SK-N-SH treated with all-trans-retinoic acid at 6 μM for 48 hours (cell line): Measurements from ENCODE around the gene VAC14.

ENCODE experiments used
- ATAC-seq: fragments of 200-7000 bp; cut with Tn5 transposase; 3 replicates; pipeline ENCODE4 v1.9.1; 2020; ENCODE audit warnings: mild to moderate bottlenecking, moderate library complexity
- ARNTL ChIP-seq: fragments of 450-650 bp; formaldehyde crosslinking; IDR thresholded peaks from 2 replicates; pipeline ENCODE4 v1.5.0; 2020; ENCODE audit warnings: low read depth, mild to moderate bottlenecking, moderate library complexity, borderline replicate concordance
- BACH2 ChIP-seq: fragments of 250-450 bp; sonication (Bioruptor Pico); IDR thresholded peaks from 2 replicates; pipeline ENCODE4 v1.9.0; 2021; ENCODE audit warnings: mild to moderate bottlenecking, borderline replicate concordance
- ESRRG ChIP-seq: fragments of 250-450 bp; sonication (Bioruptor Pico); IDR thresholded peaks from 2 replicates; pipeline ENCODE4 v1.6.1; 2021; ENCODE audit warnings: mild to moderate bottlenecking
- GLIS3 ChIP-seq: fragments of 250-450 bp; sonication (Bioruptor Pico); IDR thresholded peaks from 2 replicates; pipeline ENCODE4 v1.5.0; 2020; ENCODE audit warnings: mild to moderate bottlenecking, moderate library complexity
- ISL1 ChIP-seq: fragments of 250-450 bp; sonication (Bioruptor Pico); IDR thresholded peaks from 2 replicates; pipeline ENCODE4 v2.1.2; 2022; ENCODE audit warnings: mild to moderate bottlenecking, moderate library complexity
- OSR1 ChIP-seq: fragments of 250-450 bp; sonication (Bioruptor Pico); IDR thresholded peaks from 2 replicates; pipeline ENCODE4 v1.8.0; 2022; ENCODE audit warnings: moderate library complexity, mild to moderate bottlenecking, inconsistent platforms
- PATZ1 ChIP-seq: fragments of 250-450 bp; sonication (Bioruptor Pico); IDR thresholded peaks from 2 replicates; pipeline ENCODE4 v1.8.0; 2020; ENCODE audit warnings: mild to moderate bottlenecking, moderate library complexity, borderline replicate concordance
- PPARA ChIP-seq: fragments of 250-450 bp; sonication (Bioruptor Pico); IDR thresholded peaks from 2 replicates; pipeline ENCODE4 v1.5.0; 2020; ENCODE audit warnings: mild to moderate bottlenecking, borderline replicate concordance
- RARB ChIP-seq: fragments of 250-450 bp; sonication (Bioruptor Pico); IDR thresholded peaks from 2 replicates; pipeline ENCODE4 v1.8.0; 2021; ENCODE audit warnings: mild to moderate bottlenecking, moderate library complexity
- SNAI2 ChIP-seq: fragments of 250-450 bp; sonication (Bioruptor Pico); IDR thresholded peaks from 2 replicates; pipeline ENCODE4 v1.5.0; 2020; ENCODE audit warnings: mild to moderate bottlenecking, moderate library complexity
- TCF4 ChIP-seq: fragments of 250-450 bp; sonication (Bioruptor Pico); IDR thresholded peaks from 2 replicates; pipeline ENCODE4 v1.8.0; 2021; ENCODE audit warnings: mild to moderate bottlenecking, moderate library complexity, borderline replicate concordance
- TOX ChIP-seq: fragments of 250-450 bp; sonication (Bioruptor Pico); IDR thresholded peaks from 2 replicates; pipeline ENCODE4 v1.8.0; 2021; ENCODE audit warnings: mild to moderate bottlenecking, moderate library complexity, borderline replicate concordance
- TSHZ2 ChIP-seq: fragments of 250-450 bp; sonication (Bioruptor Pico); IDR thresholded peaks from 2 replicates; pipeline ENCODE4 v1.5.0; 2020; ENCODE audit warnings: mild to moderate bottlenecking, moderate library complexity
- ZC3H10 ChIP-seq: fragments of 250-450 bp; sonication (Bioruptor Pico); IDR thresholded peaks from 2 replicates; pipeline ENCODE4 v1.5.1; 2021; ENCODE audit warnings: mild to moderate bottlenecking, moderate library complexity
- ZFP3 ChIP-seq: fragments of 250-450 bp; sonication (Bioruptor Pico); IDR thresholded peaks from 2 replicates; pipeline ENCODE4 v1.5.0; 2020; ENCODE audit warnings: mild to moderate bottlenecking, moderate library complexity
- ZFP30 ChIP-seq: fragments of 450-650 bp; formaldehyde crosslinking; IDR thresholded peaks from 2 replicates; pipeline ENCODE4 v1.5.0; 2022; ENCODE audit warnings: mild to moderate bottlenecking, moderate library complexity
- ZNF70 ChIP-seq: fragments of 450-650 bp; formaldehyde crosslinking; IDR thresholded peaks from 2 replicates; pipeline ENCODE4 v1.5.0; 2020; ENCODE audit warnings: mild to moderate bottlenecking, moderate library complexity
- ZNF8 ChIP-seq: fragments of 450-650 bp; formaldehyde crosslinking; IDR thresholded peaks from 2 replicates; pipeline ENCODE4 v1.5.0; 2020; ENCODE audit warnings: mild to moderate bottlenecking, moderate library complexity
- TF ChIP-seq, protein P1 (sequence below): fragments of 250-450 bp; sonication (Bioruptor Pico); IDR thresholded peaks from 2 replicates; pipeline ENCODE4 v1.5.1; 2021; ENCODE audit warnings: mild to moderate bottlenecking, moderate library complexity
- TF ChIP-seq, protein P2 (sequence below): fragments of 250-450 bp; sonication (Bioruptor Pico); IDR thresholded peaks from 2 replicates; pipeline ENCODE4 v1.5.1; 2020; ENCODE audit warnings: low read depth, mild to moderate bottlenecking, moderate library complexity

VAC14 gene

GRCh38 chr16:70648606-70649005, 152.4 kb downstream of the VAC14 start:
- no peak for ATAC-seq
- TF ChIP-seq GLIS3 (no peak), ZC3H10 (CRISPR knock-in tag) (no peak), ARNTL (CRISPR knock-in tag) (no peak)
- TF ChIP-seq, protein P1, sequence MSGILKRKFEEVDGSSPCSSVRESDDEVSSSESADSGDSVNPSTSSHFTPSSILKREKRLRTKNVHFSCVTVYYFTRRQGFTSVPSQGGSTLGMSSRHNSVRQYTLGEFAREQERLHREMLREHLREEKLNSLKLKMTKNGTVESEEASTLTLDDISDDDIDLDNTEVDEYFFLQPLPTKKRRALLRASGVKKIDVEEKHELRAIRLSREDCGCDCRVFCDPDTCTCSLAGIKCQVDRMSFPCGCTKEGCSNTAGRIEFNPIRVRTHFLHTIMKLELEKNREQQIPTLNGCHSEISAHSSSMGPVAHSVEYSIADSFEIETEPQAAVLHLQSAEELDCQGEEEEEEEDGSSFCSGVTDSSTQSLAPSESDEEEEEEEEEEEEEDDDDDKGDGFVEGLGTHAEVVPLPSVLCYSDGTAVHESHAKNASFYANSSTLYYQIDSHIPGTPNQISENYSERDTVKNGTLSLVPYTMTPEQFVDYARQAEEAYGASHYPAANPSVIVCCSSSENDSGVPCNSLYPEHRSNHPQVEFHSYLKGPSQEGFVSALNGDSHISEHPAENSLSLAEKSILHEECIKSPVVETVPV = no peak

GRCh38 chr16:70647441-70648359, 153.3 kb downstream of the VAC14 start:
- TF ChIP-seq PPARA (CRISPR knock-in tag) (no peak), ZNF8 (no peak)
- ATAC-seq = no peak

DNA sequence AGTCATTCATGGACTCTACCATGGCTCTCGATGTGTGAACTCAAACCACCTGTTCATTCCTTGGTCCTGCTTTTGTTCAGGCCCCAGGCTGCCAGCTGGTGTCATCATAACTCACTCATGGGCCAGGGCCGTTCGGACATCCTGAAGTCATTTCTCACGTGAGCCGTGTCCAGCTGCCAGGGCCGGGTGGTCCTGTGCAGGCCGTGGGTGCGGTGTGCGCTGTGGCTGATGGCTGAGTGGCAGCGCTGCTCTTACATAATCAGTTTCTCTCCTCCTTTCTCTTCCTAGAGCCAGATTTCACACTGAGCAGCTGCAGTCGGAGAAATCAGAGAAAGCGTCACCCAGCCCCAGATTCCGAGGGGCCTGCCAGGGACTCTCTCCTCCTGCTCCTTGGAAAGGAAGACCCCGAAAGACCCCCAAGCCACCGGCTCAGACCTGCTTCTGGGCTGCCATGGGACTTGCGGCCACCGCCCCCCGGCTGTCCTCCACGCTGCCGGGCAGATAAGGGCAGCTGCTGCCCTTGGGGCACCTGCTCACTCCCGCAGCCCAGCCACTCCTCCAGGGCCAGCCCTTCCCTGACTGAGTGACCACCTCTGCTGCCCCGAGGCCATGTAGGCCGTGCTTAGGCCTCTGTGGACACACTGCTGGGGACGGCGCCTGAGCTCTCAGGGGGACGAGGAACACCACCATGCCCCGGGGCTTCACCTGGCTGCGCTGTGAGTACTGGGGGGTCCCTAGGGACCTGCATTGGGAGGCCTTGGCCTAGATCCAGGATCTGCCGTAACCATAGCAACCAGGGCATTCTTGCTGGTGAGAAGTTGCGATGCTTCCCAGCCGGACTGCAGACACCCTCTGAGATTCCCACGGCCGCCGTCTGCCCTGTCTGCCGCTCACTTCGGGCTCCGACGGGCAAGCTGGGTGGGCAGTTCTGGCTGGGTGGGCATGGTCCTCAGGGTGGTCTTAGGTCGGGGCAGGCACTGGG, 154.4 kb downstream of the VAC14 start, which contains the start of gene IL34:
Gene IL34, plus strand, starts transcription at position 300 of the 982 bp plus-strand sequence. Its CDS starts 389 bp downstream, at position 689.
- no peak for TF ChIP-seq ARNTL (CRISPR knock-in tag)
- TF ChIP-seq ZNF8 = no peak
- no peak for TF ChIP-seq TSHZ2 (CRISPR knock-in tag)
- TF ChIP-seq OSR1 (CRISPR knock-in tag) = no peak
- no peak for TF ChIP-seq SNAI2 (CRISPR knock-in tag)
- no peak for TF ChIP-seq TOX (CRISPR knock-in tag)
- TF ChIP-seq ESRRG = no peak
- TF ChIP-seq BACH2 (CRISPR knock-in tag) = no peak
- no peak for TF ChIP-seq ZFP3 (CRISPR knock-in tag)
- TF ChIP-seq PPARA (CRISPR knock-in tag) = no peak
- TF ChIP-seq ZC3H10 (CRISPR knock-in tag) = no peak
- TF ChIP-seq ZFP30 (CRISPR knock-in tag) = no peak
- no peak for TF ChIP-seq RARB
- TF ChIP-seq, protein P1 = no peak
- TF ChIP-seq TCF4 (CRISPR knock-in tag) = no peak
- no peak for TF ChIP-seq PATZ1 (CRISPR knock-in tag)
- no peak for TF ChIP-seq ZNF70 (CRISPR knock-in tag)
- TF ChIP-seq, protein P2, sequence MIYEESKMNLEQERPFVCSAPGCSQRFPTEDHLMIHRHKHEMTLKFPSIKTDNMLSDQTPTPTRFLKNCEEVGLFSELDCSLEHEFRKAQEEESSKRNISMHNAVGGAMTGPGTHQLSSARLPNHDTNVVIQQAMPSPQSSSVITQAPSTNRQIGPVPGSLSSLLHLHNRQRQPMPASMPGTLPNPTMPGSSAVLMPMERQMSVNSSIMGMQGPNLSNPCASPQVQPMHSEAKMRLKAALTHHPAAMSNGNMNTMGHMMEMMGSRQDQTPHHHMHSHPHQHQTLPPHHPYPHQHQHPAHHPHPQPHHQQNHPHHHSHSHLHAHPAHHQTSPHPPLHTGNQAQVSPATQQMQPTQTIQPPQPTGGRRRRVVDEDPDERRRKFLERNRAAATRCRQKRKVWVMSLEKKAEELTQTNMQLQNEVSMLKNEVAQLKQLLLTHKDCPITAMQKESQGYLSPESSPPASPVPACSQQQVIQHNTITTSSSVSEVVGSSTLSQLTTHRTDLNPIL (CRISPR knock-in tag) = no peak
- no peak for TF ChIP-seq ISL1 (CRISPR knock-in tag)
- ATAC-seq = peak; percentile 29; the same call in 2 of the 3 replicates
